ENCODE measurements around the gene BRME1. TPM values are rescaled to one million over a fixed set of nuclear protein-coding genes. Genes with fewer than 3 reads are reported as not detected.
"Not testable (repeated sequence)": the region's sequence is repeated elsewhere in the genome, so short reads cannot be mapped to it uniquely, and the experiment has no call there.

The BRME1 gene
- total RNA-seq, 2 donors from 2014 or later: 3.7 TPM; not detected in 1

DNA sequence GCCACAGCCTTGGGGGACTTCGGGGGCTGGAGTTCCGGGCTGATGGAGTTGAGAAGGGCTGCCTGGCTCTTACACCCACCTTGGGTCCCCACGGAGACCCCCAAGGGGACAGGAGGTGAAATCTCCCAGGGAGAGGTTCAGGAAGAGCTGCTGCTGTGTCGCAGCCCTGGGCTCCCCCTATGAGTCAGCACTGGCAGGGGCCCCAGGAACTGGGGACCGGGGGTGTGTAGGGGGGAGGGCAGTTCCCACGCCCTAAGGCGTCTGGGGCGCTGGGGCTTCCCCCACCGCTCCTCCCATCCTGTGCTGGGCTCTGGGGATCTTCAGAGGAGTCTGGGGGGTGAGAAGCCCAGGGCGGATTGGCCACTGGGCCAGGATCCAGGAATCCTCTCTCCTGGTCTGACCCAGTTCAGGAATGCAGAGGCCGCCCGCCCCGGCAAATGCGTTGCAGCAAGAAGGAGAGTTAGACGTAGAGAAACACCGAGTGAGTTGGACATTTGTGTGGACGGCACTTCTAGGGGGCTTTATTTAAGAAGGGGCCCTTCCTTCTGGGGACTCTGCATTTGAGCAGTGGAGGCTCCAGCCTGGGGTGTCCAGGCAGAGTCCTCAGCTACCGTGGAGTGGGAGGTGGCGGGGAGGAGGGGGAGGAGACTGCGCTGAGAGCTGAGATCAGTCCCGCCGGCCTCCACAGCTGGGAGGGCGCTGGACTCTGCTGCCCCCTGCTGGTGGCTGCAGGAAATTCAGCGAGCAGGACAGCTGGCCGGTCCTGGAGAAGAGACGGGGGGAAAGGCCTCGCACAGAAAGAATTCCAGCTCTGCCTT is 44.0 kb downstream of the BRME1 start:
- Histone ChIP-seq H3K36me3 (no peaks in the 10 kb centered on the region), H3K27ac (peak overlapping the region; percentile 90 to 93), H3K4me3 (peak overlapping the region; percentile 72), H3K27me3 (replicated peaks; ENCODE audit: insufficient read depth) (no peaks in the 10 kb centered on the region), H3K9me3 (no peaks in the 10 kb centered on the region), H3K4me1 (ENCODE audit: control insufficient read depth in 1 of 2, low read depth in 2 of 2) (peaks cover 7 to 34% of the 10 kb centered on the region in 2 donors)
- ATAC-seq (ENCODE audit: insufficient number of reproducible peaks, low FRiP score, low read depth): peak; percentile 71
- DNase-seq (ENCODE audit: low spot score): peak; percentile 71
- TF ChIP-seq, protein P1, sequence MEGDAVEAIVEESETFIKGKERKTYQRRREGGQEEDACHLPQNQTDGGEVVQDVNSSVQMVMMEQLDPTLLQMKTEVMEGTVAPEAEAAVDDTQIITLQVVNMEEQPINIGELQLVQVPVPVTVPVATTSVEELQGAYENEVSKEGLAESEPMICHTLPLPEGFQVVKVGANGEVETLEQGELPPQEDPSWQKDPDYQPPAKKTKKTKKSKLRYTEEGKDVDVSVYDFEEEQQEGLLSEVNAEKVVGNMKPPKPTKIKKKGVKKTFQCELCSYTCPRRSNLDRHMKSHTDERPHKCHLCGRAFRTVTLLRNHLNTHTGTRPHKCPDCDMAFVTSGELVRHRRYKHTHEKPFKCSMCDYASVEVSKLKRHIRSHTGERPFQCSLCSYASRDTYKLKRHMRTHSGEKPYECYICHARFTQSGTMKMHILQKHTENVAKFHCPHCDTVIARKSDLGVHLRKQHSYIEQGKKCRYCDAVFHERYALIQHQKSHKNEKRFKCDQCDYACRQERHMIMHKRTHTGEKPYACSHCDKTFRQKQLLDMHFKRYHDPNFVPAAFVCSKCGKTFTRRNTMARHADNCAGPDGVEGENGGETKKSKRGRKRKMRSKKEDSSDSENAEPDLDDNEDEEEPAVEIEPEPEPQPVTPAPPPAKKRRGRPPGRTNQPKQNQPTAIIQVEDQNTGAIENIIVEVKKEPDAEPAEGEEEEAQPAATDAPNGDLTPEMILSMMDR (IDR thresholded peaks at IDR 0.05): peak; percentile 99

DNA sequence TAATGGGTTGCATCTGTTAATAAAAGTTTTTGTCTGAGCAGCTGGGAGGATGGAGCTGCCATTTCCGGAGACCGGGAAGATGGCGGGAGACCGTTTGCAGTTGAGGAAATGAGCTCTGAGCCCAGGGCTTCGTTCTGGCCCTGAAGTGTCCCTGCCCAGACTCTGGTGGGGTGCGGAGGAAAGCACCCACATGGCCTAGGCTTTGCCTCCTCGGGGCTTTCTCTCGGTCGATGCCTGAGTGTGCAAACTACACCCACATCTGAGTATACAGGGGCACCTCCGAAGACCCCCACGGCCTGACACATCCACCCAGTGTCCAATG is 44.6 kb downstream of the BRME1 start:
- Histone ChIP-seq H3K9me3 (no peaks in the 10 kb centered on the region), H3K27me3 (replicated peaks; ENCODE audit: insufficient read depth) (no peaks in the 10 kb centered on the region), H3K27ac (peak overlapping the region; percentile 90 to 93), H3K4me1 (ENCODE audit: control insufficient read depth in 1 of 2, low read depth in 2 of 2) (peaks cover 7 to 31% of the 10 kb centered on the region in 2 donors), H3K36me3 (no peaks in the 10 kb centered on the region), H3K4me3 (peak overlapping the region; percentile 72)
- TF ChIP-seq, protein P1 (IDR thresholded peaks at IDR 0.05): no peak
- DNase-seq (ENCODE audit: low spot score): no peak
- no peak for ATAC-seq (ENCODE audit: insufficient number of reproducible peaks, low FRiP score, low read depth)

DNA sequence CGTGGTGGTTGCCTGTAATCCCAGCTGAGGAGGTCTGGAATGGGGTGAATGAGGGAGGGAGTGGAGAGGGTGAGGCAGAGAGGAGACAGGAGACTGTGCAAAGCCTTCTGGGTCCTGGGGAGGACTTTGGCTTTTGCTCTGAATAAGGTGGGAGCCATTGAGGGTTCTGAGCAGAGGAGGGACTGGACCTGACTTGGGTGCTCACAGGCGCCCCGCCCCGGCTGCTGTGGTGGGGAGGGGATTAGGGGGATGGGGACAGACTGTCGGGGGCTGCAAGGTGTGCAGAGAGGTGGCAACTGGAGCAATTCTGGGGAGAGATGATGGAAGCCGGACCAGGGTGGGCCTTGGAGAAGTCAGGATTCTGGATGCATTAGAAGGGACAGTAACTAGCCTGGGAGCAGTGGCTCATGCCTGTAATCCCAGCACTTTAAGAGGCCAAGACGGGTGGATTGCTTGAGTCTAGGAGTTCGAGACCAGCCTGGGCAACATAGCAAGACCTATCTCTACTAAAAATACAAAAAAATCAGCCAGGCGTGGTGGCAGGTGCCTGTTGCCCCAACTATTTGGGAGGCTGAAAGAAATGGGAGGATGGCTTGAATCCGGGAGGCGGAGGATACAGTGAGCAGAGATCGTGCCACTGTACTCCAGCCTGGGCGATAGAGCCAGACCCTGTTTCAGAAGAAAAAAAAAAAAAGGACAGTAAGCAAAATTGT is 45.1 kb downstream of the BRME1 start:
- ATAC-seq (ENCODE audit: insufficient number of reproducible peaks, low FRiP score, low read depth): no peak

GRCh38 chr19:13859361-13859880 is 46.5 kb downstream of the BRME1 start:
- Histone ChIP-seq H3K36me3 (no peaks in the 10 kb centered on the region), H3K27me3 (replicated peaks; ENCODE audit: insufficient read depth) (no peaks in the 10 kb centered on the region), H3K4me1 (ENCODE audit: control insufficient read depth in 1 of 2, low read depth in 2 of 2) (peaks cover 3 to 21% of the 10 kb centered on the region in 2 donors), H3K9me3 (no peaks in the 10 kb centered on the region), H3K27ac (no peak overlapping the region), H3K4me3 (no peak overlapping the region)
- TF ChIP-seq, protein P1 (IDR thresholded peaks at IDR 0.05): no peak
- no peak for DNase-seq (ENCODE audit: low spot score)
- ATAC-seq (ENCODE audit: insufficient number of reproducible peaks, low FRiP score, low read depth): no peak

More for the DNA sequence above, 45.1 kb downstream of the BRME1 start:
- TF ChIP-seq, protein P1 (IDR thresholded peaks at IDR 0.05): no peak
- Histone ChIP-seq H3K27ac (peak overlapping the region; percentile 90 to 93), H3K4me1 (ENCODE audit: control insufficient read depth in 1 of 2, low read depth in 2 of 2) (peaks cover 3 to 27% of the 10 kb centered on the region in 2 donors), H3K9me3 (no peaks in the 10 kb centered on the region), H3K36me3 (no peaks in the 10 kb centered on the region), H3K4me3 (no peak overlapping the region), H3K27me3 (replicated peaks; ENCODE audit: insufficient read depth) (no peaks in the 10 kb centered on the region)
- no peak for DNase-seq (ENCODE audit: low spot score)

GRCh38 chr19:13856497-13856896 is 49.4 kb downstream of the BRME1 start:
- no peak overlapping the region for H3K4me3 ChIP-seq
- H3K4me1 ChIP-seq (ENCODE audit: control insufficient read depth in 1 of 2, low read depth in 2 of 2): peaks cover 18 to 30% of the 10 kb centered on the region in 2 donors
- H3K9me3 ChIP-seq: no peaks in the 10 kb centered on the region
- no peaks in the 10 kb centered on the region for H3K36me3 ChIP-seq
- TF ChIP-seq, protein P1 (IDR thresholded peaks at IDR 0.05): no peak
- DNase-seq (ENCODE audit: low spot score) (no peak), ATAC-seq (ENCODE audit: insufficient number of reproducible peaks, low FRiP score, low read depth) (no peak)
- no peaks in the 10 kb centered on the region for H3K27me3 ChIP-seq (replicated peaks; ENCODE audit: insufficient read depth)
- no peak overlapping the region for H3K27ac ChIP-seq

DNA sequence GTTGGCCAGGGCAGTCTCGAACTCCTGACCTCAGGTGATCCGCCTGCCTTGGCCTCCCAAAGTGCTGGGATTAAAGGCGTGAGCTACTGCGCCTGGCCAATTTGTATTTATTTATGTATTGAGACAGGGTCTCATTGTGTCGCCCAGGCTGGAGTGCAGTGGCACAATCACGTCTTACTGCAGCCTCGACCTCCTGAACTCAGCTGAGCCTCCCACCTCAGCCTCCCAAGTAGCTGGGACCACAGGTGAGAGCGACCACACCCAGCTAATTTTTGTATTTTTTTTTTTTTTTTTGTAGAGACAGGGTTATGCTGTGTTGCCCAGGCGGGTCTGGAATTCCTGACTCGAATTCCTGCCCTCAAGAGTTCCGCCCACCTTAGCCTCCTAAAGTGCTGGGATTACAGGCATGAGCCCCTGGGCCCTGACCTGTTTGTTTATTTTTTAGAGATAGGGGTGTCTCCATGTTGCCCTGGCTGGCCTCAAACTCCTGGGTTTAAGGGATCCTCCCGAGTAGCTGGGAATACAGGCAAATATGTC is 53.7 kb downstream of the BRME1 start:
- DNase-seq (ENCODE audit: low spot score); H3K27me3 ChIP-seq (replicated peaks; ENCODE audit: insufficient read depth); H3K4me3 ChIP-seq; H3K36me3 ChIP-seq; ATAC-seq (ENCODE audit: insufficient number of reproducible peaks, low FRiP score, low read depth); H3K9me3 ChIP-seq: not testable (repeated sequence)
- Histone ChIP-seq H3K27ac (peak overlapping the region; percentile 99 to 100), H3K4me1 (ENCODE audit: control insufficient read depth in 1 of 2, low read depth in 2 of 2) (peaks cover 39 to 59% of the 10 kb centered on the region in 2 donors)

DNA sequence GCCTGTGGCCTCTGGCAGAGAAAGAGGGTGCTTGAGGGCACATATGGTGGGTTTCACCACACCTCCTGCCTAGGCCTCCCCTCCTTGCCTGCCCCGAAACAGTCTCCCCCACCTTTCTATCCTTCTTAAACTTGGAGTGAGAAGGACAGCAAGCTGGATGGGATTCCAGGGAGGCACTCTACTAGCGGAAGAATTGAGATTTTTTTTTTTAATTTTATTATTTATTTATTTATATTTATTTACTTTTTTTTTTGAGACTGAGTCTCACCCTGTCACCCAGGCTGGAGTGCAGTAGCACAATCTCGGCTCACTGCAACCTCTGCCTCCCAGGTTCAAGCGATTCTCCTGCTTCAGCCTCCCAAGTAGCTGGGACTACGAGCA is 54.2 kb downstream of the BRME1 start:
- not testable (repeated sequence) for ATAC-seq (ENCODE audit: insufficient number of reproducible peaks, low FRiP score, low read depth); H3K9me3 ChIP-seq; H3K36me3 ChIP-seq; DNase-seq (ENCODE audit: low spot score); H3K27me3 ChIP-seq (replicated peaks; ENCODE audit: insufficient read depth)
- peaks cover 39 to 62% of the 10 kb centered on the region in 2 donors for H3K4me1 ChIP-seq (ENCODE audit: control insufficient read depth in 1 of 2, low read depth in 2 of 2)
- peak overlapping the region; percentile 99 to 100 for H3K27ac ChIP-seq
- peak overlapping the region; percentile 64 for H3K4me3 ChIP-seq
